NCI-H1930 (cell line): ENCODE data around the gene STKLD1.
"Not testable (repeated sequence)": the region's sequence is repeated elsewhere in the genome, so short reads cannot be mapped to it uniquely, and the experiment has no call there.

Source experiments
- DNase-seq, 2 experiments: peaks; one replicate each; lab custom pipeline; 2025; lab: John Stamatoyannopoulos, UW

Gene STKLD1

DNA sequence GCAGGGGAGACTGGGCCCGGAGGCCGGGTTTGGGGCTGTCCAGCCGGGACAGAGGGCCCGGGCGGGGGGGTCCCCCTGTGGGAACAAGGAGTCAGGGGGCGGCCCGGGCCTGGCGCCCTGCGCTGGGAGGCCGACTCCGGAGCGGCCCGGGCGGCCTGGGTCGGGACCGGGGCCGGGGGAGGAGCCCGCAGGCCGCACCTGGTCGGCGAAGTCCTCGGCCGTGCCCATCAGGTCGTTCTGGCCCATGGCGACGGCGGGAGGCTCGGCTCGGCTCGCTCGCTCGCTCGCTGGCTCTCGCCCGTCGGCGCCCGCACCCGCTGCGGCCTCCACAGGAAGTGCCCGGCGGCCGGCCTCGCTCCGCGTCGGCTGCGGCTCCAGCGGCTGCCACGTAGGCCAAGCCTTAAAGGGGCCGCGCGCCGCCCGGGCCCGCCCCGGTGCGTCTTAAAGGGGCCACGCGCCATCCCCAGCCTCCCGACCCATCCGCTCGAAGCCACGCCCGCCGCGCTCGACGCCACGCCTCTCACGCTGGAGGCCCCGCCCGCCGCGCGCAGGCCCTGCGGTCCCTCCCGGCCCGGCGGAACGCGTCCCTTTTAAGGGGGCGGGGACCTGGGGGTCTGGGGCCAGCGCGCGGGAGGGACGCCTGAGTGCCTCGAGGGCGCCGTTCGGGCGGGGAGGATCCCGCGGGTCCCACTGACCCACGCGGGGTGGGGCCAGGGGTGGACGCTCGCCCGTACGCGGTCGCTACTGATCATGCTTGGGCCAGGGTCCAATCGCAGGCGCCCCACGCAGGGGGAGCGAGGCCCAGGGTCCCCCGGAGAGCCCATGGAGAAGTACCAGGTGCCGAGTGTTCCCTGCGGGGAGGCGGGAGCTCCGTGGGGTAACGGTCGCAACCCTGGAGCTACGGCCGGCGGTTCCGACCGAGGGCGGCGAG, at the start of gene STKLD1, which contains the start of gene SURF4:
STKLD1 (plus strand) TSS at position 643 of the 931 bp plus-strand sequence; CDS start at position 751, 108 bp downstream.
SURF4 (minus strand) TSS at position 337 of the 931 bp plus-strand sequence; CDS start at position 246, 91 bp downstream.
- peak; percentile 90 to 95 for DNase-seq

GRCh38 chr9:133327021-133327420, 49.1 kb upstream of the STKLD1 start:
- not testable (repeated sequence) for DNase-seq

GRCh38 chr9:133327834-133328484, 48.2 kb upstream of the STKLD1 start:
- no peak for DNase-seq

DNA sequence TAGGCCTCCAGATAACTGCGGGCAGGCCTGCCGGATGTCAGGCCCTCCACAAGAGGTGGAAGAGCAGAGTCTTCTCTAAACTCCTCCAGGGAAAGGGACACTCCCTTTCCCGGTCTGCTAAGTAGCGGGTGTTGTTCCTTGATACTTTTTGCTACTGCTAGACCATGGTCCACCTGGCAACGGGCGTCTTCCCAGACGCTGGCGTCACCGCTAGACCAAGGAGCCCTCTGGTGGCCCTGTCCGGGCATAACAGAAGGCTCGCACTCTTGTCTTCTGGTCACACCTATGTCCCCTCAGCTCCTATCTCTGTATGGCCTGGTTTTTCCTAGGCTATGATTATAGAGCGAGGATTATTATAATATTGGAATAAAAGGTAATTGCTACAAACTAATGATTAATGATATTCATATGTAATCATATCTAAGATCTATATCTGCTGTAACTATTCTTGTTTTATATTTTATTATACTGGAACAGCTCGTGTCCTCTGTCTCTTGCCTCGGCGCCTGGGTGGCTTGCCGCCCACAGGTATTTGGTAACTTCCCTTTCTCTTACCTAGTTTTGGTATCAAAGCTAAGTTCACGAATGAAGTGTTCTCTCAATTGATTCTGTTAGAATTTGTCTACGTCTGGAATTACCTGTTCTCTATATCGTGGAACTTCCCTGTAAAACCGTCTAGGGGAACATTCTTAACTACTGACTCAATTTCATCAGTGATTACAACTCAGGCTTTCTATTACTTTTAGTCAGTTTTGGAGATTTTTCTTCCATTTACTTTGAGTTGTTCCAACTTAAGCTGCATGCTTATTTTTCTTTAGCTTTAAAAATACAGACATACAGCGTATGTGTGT, 46.6 kb upstream of the STKLD1 start:
- DNase-seq: peak in 1 of 2 experiments; percentile 19

DNA sequence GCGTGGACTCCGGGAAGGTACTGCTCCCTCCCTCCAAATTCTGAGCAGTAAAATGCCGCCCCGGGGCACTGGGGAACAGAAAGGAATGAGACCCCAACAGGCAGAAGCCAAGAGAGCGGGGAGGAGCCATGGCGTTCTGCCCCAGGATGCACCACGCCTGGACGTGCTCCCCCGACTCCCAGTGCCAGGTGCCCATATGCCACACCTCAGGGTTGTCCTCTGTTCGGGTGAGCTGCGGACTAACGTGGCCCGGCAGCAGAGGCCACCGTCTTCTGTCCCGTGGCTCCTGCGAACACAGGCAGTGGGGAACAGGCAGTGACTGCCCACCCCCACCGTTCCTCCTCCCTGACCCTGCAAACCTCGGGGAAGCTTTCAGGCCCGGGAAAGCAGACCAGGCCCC, 44.9 kb upstream of the STKLD1 start:
- no peak for DNase-seq

DNA sequence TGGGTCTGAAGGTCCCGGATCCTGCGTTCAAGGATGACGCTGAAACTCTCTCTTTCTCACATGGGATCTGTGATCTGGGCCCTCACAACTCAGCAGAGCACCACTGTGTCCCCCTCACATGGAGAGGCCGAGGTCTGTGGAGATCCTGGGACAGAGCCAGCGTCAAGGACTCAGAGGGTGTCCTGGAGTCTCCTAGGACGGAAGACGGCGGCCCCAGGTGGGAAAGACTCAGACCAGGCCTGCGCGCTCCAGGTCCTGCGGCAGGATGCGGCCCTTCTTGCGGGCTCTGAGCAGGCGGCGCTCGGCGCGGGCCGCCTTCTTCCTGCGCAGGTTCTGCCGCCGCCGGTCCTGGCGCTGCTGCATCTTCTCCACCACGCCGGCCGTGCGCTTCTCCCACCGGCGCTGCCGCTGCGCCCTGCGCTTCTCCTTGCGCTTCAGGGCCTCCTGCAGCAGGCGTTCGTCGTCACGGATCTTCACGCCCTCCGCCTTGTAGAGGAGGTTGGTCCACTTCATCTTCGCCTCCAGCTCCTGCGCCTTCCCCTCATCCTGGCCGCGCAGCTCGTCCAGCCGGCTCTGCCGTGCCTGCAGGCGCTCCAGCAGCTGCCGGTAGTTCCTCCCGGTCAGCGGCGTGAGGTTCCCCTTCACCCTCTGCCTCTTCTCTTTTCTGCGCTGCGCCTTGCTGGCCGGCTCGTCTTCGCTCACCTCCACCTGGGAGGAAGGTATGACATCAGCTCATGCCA, 44.4 kb upstream of the STKLD1 start:
- no peak for DNase-seq

- no peak for DNase-seq
These were observed 43.8 kb upstream of the STKLD1 start for GRCh38 chr9:133332381-133332730.

GRCh38 chr9:133333011-133333410, 43.2 kb upstream of the STKLD1 start:
- no peak for DNase-seq

GRCh38 chr9:133333566-133333965, 42.6 kb upstream of the STKLD1 start:
- no peak for DNase-seq

DNA sequence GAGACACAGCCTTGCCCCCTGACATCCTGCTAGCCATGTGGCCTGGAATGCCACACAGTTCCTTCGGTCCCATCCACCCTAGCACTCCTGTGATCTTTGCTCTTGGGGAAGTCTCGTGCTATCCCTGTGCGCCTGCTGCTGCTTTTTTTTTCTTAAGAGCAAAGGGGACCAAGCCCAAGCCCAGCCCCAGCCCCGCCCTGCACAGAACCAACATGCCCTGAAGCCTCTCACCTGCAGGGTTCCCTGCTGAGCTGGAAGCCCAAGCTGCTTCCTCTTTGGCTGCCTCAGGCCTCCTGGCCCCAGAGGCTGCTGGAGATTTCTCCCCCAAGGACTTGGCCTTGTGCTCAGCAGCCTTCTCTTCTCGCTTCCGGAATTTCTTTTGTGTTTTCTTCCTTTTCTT, 42.0 kb upstream of the STKLD1 start:
- DNase-seq: no peak

DNA sequence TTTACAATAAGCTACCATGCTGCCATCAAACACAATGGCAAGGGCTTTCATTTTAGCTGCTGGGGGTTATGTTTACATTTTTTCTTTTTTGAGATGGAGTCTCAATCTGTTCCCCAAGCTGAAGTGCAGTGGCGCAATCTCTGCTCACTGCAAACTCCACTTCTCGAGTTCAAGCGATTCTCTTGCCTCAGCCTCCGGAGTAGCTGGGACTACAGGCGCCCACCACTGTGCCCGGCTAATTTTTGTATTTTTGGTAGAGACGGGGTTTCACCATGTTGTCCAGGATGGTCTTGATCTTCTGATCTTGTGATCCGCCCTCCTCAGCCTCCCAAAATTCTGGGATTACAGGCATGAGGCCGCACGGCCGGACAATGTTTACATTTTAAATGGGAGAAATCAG, 41.3 kb upstream of the STKLD1 start:
- not testable (repeated sequence) for DNase-seq

- DNase-seq: peak; percentile 77 to 89
These were observed 40.0 kb upstream of the STKLD1 start, which contains the start of gene SURF6 for GRCh38 chr9:133335924-133336811. Gene SURF6 (minus strand): TSS chr9:133336188. CDS start chr9:133336132, 56 bp downstream.

- no peak for DNase-seq
These were observed 36.5 kb upstream of the STKLD1 start for GRCh38 chr9:133339641-133340040.

DNA sequence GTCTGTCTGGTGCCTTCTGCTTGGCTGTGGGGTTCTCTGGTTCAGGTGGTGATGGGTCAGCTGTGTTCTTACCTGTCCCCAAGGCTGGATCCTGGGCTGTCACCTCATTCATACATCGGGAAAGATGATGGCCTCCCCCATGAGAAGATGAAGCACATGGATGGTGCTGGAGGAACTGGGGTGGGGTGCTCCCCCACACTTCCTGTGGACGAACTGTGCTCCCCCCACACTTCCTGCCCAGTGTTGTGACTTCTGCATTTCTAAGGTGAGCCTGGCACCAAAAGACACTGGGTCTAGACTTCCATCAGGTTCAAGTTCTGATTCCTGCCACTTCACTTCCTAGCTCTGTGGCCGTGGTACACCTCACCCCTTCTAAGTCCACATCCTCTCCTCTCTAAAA, 35.9 kb upstream of the STKLD1 start:
- DNase-seq: no peak

GRCh38 chr9:133340916-133341315, 35.2 kb upstream of the STKLD1 start:
- no peak for DNase-seq

- no peak for DNase-seq
These were observed 34.6 kb upstream of the STKLD1 start for GRCh38 chr9:133341369-133342068.

DNA sequence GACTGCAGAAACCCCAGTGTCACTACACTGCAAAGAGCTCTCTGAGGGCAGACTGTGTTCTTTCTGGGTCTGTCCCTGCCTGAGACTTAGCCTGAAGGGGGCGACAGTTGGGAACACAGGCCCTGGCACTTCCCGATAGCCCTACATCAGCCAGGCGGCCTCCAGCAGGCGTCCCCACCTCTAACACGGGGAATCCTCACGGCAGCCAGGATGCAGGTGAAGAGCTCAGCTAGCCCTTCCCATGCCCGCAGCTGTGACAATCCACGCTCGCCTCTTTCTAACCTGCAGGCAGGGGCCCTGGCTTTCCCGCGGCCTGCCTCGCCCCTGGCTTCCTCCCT, 34.1 kb upstream of the STKLD1 start:
- no peak for DNase-seq

- DNase-seq: no peak
These were observed 33.6 kb upstream of the STKLD1 start for GRCh38 chr9:133342570-133342969.

DNA sequence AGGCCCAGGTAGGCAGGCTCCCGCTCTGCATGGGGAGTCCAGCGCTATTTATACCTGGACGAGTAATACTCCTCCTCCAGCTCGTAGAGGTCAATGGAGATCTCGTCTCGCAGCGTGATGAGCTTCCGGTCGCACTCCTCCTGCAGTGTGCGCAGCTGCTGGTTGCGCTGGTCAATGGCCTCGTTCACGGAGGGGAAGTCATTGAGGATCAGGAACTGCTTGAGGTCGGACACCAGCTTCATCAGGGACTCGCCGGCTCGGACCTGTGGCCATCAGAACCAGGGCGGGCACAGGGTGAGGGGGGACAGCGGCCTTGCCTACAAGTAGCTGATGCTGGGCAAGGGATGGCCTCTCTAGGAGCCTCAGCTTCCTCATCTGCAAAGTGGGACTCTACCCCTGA, 32.1 kb upstream of the STKLD1 start:
- DNase-seq: no peak

DNA sequence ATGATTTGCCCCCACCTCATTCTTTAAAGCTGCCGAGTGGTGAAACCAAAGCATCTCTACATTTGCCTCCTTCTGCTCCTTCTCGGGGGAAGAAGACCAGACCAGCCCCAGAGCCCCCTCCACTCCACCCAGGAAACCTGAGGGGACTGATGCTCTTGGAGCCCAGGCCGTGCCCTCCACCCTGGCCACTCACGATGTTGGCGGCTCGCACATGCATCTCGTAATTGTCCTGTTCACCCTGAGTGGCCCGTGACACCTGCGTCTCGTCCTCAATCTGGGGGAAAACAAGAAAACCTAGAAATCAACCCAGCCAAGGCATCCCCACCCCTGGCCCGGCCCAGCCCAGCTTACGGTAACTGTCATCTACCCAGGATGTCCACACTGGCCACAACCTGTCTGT, 31.2 kb upstream of the STKLD1 start:
- no peak for DNase-seq
